Nucleus accumbens (tissue), 56 donors: ENCODE results near the gene VSIR.
A peak's percentile ranks its signal among the peaks of the same experiment; 100 is the strongest.

Source experiments
- DNase-seq, 56 donors: peaks; one replicate each; lab custom pipeline; 2025; lab: John Stamatoyannopoulos, UW

VSIR gene

GRCh38 chr10:71737001-71737833 is 36.1 kb downstream of the VSIR start:
- no peak for DNase-seq

- DNase-seq, result no peak
Measured at GRCh38 chr10:71736570-71736952, 36.8 kb downstream of the VSIR start.

- DNase-seq, result no peak
Measured at GRCh38 chr10:71735709-71736569, 37.4 kb downstream of the VSIR start.

- no peak for DNase-seq
Measured at GRCh38 chr10:71734797-71735196, 38.5 kb downstream of the VSIR start.

GRCh38 chr10:71731791-71732190 is 41.5 kb downstream of the VSIR start:
- DNase-seq, result no peak

- DNase-seq, result peak in 3 of 56 donors; percentile 21 to 36 (median 31)
Measured at GRCh38 chr10:71729161-71729636, 44.1 kb downstream of the VSIR start.

- DNase-seq, result peak in 3 of 56 donors; percentile 14 to 34 (median 23)
Measured at GRCh38 chr10:71727738-71728737, 45.3 kb downstream of the VSIR start.

GRCh38 chr10:71727105-71727737 is 46.1 kb downstream of the VSIR start:
- no peak for DNase-seq

- no peak for DNase-seq
Measured at GRCh38 chr10:71726580-71727104, 46.7 kb downstream of the VSIR start.

GRCh38 chr10:71725998-71726579 is 47.2 kb downstream of the VSIR start:
- DNase-seq, result no peak

- DNase-seq, result no peak
Measured at GRCh38 chr10:71725249-71725648, 48.1 kb downstream of the VSIR start.

GRCh38 chr10:71724539-71724938 is 48.8 kb downstream of the VSIR start:
- DNase-seq, result no peak

- no peak for DNase-seq
Measured at GRCh38 chr10:71723311-71723710, 50.0 kb downstream of the VSIR start.

GRCh38 chr10:71722849-71723248 is 50.5 kb downstream of the VSIR start:
- DNase-seq, result no peak

GRCh38 chr10:71721313-71721712 is 52.0 kb downstream of the VSIR start:
- no peak for DNase-seq

GRCh38 chr10:71720288-71720687 is 53.0 kb downstream of the VSIR start:
- peak in 4 of 56 donors; percentile 43 to 72 (median 56) for DNase-seq

GRCh38 chr10:71719464-71720201 is 53.7 kb downstream of the VSIR start, which contains the start of gene C10orf105:
Gene C10orf105 (minus strand): TSS chr10:71719778. CDS start chr10:71716337, 3,441 bp downstream.
- DNase-seq, result peak in 13 of 56 donors; percentile 20 to 72 (median 50)

- peak in 16 of 56 donors; percentile 10 to 62 (median 28) for DNase-seq
Measured at GRCh38 chr10:71719042-71719441, 54.3 kb downstream of the VSIR start.
